ENCODE measurements around the gene TRMT112.
A peak's percentile ranks its signal among the peaks of the same experiment; 100 is the strongest.
"Not testable (repeated sequence)": the region's sequence is repeated elsewhere in the genome, so short reads cannot be mapped to it uniquely, and the experiment has no call there.

TRMT112 gene

DNA sequence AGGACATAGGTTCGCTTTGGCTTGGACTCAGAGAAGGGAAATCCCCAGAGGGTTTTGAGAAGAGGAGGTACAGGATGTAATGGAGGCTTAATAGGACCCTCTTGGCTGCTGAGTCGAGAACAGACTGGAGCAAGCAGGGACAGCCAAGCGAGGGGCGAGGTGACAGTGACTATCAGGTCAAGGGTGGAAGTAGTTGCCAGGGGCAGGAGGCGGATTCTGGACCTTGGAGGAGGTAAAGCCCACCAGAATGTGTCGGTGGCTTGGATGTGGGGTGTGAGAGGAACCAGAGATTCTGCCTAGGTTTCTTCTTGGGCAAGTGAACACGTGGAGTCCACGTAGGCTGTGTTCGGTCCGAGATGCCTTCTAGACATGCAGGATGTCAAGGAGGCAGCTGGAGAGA is 4.4 kb downstream of the TRMT112 start:
- DNase-seq (ENCODE audit: low read depth) = no peak

- DNase-seq (ENCODE audit: low read depth) = not testable (repeated sequence)
Measured at GRCh38 chr11:64307795-64308194, 9.6 kb downstream of the TRMT112 start.

GRCh38 chr11:64306876-64307622 is 10.3 kb downstream of the TRMT112 start:
- DNase-seq (ENCODE audit: low read depth) = peak; percentile 59

DNA sequence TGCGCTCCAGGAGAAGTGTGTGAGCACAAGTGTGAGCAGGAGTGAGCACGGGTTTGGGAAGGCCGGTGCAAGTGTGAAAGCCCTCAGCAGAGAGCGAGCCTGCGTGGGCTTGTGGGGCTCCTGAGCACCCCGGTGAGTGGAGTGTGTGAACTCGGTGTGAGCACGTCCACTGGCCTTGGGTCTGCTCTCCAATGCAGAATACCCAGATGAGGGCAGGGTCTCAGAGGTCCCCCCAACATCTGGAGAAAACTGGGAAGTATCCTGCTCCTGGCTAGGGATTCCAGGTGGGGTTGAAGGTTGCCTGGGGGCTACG is 10.8 kb downstream of the TRMT112 start:
- DNase-seq (ENCODE audit: low read depth) = no peak

GRCh38 chr11:64305691-64306562 is 11.4 kb downstream of the TRMT112 start:
- DNase-seq (ENCODE audit: low read depth) = no peak

GRCh38 chr11:64305075-64305690 is 12.2 kb downstream of the TRMT112 start, which contains the start of gene ESRRA:
Gene ESRRA, plus strand, starts transcription at chr11:64305524. Its CDS starts 1,656 bp downstream, at chr11:64307180.
- DNase-seq (ENCODE audit: low read depth) = peak; percentile 96

GRCh38 chr11:64304316-64305072 is 12.9 kb downstream of the TRMT112 start:
- peak; percentile 82 for DNase-seq (ENCODE audit: low read depth)

DNA sequence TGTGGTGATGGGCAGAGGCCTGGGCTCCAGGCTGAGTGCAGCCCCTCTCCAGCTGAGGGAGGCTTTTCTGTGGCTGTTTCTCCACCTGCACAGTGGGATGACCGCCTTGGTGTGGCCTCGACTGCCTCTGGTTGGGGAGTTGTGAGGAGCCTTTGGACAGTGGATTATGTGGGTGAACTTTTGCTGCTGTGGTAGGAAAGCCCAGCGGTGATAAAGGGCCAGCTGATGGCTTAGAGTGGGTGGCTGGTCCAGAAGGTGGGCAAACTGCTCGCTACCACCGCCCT is 13.4 kb downstream of the TRMT112 start:
- DNase-seq (ENCODE audit: low read depth) = no peak

DNA sequence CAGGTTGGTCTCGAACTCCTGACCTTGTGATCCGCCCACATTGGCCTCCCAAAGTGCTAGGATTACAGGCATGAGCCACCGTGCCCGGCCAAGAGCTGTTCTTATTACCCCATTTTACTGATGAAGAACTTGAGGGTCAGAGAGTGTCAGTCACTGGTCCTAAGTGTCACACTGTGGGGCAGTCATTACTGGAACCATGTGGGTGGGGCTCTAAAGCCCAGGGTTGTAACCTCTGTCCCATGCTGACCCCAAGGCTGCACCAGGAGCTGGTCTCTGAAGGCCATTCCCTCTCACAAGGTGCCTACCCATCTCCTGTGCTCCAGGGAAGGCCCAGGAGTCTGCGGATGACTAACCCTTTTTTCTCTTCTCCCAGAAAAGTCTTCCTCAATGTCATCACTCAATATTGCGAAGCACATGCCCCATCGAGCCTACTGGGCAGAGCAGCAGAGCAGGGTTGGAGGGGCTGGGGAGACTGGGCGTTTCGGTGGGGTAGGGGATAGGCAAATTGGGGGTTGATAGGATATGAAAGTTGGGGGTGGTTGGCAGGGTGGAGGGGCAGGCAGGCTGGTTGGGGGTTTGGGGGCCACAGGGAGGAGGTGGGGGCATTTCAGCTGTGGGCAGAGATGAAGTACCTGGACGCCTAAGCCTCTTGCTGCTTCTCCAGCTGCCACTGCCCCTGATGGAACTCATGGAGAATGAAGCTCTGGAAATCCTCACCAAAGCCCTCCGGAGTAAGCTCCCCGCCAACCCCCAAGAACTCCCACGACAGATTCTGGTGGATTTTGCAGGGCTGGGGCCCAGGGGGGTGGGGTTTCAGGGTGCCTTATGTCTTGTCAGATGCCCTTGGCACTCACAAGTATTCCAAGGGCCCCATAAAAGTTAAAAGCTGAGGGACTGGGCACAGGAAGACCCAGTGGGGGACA is 14.0 kb downstream of the TRMT112 start:
- DNase-seq (ENCODE audit: low read depth) = no peak

GRCh38 chr11:64299847-64300648 is 17.3 kb downstream of the TRMT112 start, which contains the start of gene CATSPERZ:
Gene CATSPERZ, plus strand, starts transcription at chr11:64300358. Its CDS starts 53 bp downstream, at chr11:64300411.
- no peak for DNase-seq (ENCODE audit: low read depth)

GRCh38 chr11:64298966-64299846 is 18.2 kb downstream of the TRMT112 start:
- peak; percentile 29 for DNase-seq (ENCODE audit: low read depth)

DNA sequence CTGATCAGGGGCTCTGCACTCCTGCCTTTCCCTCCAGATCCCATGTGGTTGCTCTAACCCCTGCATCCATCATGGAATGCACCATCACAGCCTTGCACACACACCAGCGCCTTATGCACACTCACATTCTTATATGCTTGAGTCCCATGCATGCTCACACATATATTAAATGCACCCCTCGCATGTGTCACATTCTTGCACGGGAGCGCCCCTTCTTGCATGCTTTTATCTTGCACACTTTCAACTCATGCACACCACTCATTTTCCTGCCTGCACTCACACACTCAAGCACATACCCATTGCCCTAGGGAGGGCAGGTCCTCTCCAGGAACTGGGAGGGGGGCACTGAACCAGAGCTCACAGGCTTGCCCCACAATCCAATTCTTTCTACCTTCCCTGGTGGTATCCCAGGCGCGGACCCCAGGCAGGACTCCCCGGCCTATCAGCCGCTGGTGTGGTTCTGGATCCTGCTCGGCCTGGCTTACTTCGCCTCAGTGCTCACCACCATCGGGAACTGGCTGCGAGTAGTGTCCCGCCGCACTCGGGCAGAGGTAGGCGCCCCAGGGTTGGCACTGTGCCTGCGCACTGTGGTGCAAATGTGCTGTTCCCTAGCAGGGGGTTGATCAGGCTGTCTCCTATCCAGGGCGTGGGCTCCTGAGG is 19.5 kb downstream of the TRMT112 start:
- no peak for DNase-seq (ENCODE audit: low read depth)

DNA sequence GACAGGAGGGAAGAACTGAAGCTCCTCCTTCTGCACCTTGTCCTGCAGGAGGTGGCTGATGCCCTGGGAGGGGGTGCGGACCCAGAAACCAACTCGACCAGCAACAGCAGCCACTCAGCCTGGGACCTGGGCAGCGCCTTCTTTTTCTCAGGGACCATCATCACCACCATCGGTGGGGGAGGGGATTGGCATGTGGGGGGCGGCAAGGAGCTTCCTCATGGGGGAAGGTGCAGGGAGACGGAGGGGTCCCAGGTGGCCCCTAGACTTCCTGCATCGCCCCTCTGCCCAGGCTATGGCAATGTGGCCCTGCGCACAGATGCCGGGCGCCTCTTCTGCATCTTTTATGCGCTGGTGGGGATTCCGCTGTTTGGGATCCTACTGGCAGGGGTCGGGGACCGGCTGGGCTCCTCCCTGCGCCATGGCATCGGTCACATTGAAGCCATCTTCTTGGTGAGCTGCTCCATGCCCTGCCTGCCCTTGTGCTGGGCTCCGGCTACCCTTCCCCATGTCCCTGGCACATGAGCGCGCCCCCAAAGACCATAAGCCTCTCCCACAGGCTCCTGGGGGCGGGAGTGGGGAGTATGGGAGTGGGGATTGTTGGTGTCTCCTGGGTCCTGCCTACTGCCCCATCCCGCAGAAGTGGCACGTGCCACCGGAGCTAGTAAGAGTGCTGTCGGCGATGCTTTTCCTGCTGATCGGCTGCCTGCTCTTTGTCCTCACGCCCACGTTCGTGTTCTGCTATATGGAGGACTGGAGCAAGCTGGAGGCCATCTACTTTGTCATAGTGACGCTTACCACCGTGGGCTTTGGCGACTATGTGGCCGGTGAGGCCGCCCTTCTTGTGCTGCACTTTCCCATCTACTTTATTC is 20.3 kb downstream of the TRMT112 start:
- no peak for DNase-seq (ENCODE audit: low read depth)

DNA sequence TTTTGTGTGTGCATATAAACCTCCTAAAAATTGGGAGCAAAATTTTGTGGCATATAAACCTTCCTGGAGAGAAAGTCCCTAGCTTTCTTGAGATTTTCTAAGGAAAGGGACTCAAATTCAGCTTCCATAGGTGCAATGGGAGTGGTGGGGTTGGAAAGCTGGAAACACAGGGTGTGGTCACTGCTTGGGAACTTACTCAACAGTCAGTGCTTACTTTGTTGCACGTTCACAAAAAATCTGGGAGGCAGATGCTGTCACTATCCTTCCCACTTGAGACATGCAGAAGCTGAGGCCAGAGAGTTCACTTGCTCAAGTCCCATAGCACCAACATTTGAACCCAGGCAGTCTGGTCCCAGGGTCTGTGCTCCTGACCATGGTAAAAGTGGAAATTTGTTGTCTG is 21.1 kb downstream of the TRMT112 start:
- DNase-seq (ENCODE audit: low read depth) = no peak

GRCh38 chr11:64295760-64296159 is 21.6 kb downstream of the TRMT112 start:
- no peak for DNase-seq (ENCODE audit: low read depth)

- no peak for DNase-seq (ENCODE audit: low read depth)
Measured at GRCh38 chr11:64294774-64295173, 22.6 kb downstream of the TRMT112 start.

DNA sequence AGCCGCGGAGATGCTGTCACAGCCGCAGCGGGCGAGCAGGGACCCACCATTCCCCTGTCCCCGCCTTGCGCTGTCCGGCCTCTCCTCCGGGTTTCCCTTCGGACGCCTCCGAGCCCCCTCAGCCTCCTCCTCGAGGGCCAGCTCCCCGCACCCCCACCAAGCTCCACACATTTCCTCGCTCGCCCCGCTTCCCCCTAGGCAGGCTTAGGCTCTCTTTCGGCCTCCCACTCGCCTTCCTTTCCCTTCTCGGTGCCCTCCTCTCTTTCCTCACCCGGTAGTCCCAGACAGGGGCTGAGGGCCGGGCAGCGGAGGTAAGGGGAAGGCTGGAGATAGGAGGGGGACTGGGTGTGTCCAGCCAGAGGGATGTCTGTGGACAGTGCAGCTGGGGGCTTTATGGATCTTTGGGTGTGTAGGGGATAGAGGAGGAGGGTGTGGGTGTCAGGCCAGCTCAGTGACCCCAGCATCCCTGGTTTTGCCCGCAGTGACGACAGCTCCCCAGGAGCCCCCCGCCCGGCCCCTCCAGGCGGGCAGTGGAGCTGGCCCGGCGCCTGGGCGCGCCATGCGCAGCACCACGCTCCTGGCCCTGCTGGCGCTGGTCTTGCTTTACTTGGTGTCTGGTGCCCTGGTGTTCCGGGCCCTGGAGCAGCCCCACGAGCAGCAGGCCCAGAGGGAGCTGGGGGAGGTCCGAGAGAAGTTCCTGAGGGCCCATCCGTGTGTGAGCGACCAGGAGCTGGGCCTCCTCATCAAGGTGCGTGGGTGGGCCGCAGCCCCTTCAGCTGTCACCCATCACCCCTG is 24.7 kb downstream of the TRMT112 start:
- no peak for DNase-seq (ENCODE audit: low read depth)

Data from fibroblast of gingiva (primary cell).